Measurements from ENCODE around the gene FBXW7.

The FBXW7 gene

DNA sequence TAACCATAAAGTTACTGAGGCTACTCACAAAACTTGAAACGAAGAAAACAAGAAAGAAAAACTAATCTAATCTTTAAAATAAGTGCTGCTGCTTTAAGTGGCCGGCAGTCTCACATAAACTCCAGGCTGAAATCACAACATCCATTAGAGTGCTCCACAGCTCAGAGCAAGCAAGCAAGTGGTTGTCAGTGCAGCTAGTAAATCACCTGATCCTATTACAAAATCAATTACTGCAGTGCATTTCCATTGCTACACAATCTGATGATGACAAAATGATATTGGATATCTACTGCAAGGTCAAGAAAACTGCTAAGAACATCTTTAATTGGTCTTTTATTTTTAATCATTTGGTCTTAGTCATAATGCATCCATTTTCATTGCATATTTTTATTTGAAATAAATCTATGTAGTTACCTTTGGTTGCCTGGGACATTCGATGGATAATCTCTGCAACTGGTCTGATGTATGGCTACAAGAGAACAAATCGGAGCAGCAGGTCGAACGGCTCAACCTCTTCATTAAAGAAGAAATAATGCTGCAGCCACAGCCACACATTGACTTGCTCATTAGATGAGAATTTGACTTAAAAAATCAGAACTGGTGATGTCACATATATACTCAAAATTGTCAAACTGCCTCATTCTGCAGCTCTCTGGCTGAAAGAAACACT lies 87.7 kb downstream of the FBXW7 start:
- H3K9me3 ChIP-seq (ENCODE audit: control insufficient read depth in 2 of 2, low read length in 2 of 2), result no peaks in the 10 kb centered on the region
- no peak overlapping the region for H3K4me3 ChIP-seq (ENCODE audit: low read length in 2 of 2)
- no peaks in the 10 kb centered on the region for H3K27me3 ChIP-seq (ENCODE audit: control insufficient read depth in 2 of 2, insufficient read depth in 2 of 2, low read length in 2 of 2)
- no peaks in the 10 kb centered on the region for H3K4me1 ChIP-seq (ENCODE audit: control insufficient read depth in 2 of 2, insufficient read depth in 2 of 2, low read length in 2 of 2)
- H3K9ac ChIP-seq (ENCODE audit: low read depth in 1 of 2, low read length in 2 of 2), result no peak overlapping the region
- no peak overlapping the region for H3K27ac ChIP-seq (ENCODE audit: low read depth in 2 of 2, low read length in 2 of 2)
- no peaks in the 10 kb centered on the region for H3K36me3 ChIP-seq (ENCODE audit: control insufficient read depth in 2 of 2, insufficient read depth in 2 of 2, low read length in 2 of 2)

DNA sequence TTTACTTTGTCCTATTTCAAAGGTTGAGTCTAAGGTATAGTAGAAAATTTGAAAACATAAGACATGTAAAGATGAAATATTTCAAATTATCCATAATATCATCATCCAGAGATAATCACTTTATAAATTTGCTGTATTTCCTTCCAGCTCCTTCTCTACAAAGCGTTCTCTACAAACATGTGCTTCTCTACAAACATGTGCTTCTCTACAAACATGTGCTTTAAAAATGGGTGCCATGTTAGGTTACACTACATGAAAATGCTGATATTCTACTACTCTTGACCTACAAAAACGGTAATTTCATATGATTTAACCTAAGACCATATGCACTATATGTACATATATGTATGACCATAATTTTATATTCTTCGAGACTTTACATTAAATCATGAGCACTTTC lies 92.0 kb downstream of the FBXW7 start:
- Histone ChIP-seq H3K9me3 (ENCODE audit: control insufficient read depth in 2 of 2, low read length in 2 of 2) (no peaks in the 10 kb centered on the region), H3K4me1 (ENCODE audit: control insufficient read depth in 2 of 2, insufficient read depth in 2 of 2, low read length in 2 of 2) (no peaks in the 10 kb centered on the region), H3K36me3 (ENCODE audit: control insufficient read depth in 2 of 2, insufficient read depth in 2 of 2, low read length in 2 of 2) (no peaks in the 10 kb centered on the region), H3K27me3 (ENCODE audit: control insufficient read depth in 2 of 2, insufficient read depth in 2 of 2, low read length in 2 of 2) (no peaks in the 10 kb centered on the region), H3K27ac (ENCODE audit: low read depth in 2 of 2, low read length in 2 of 2) (no peak overlapping the region), H3K9ac (ENCODE audit: low read depth in 1 of 2, low read length in 2 of 2) (no peak overlapping the region), H3K4me3 (ENCODE audit: low read length in 2 of 2) (no peak overlapping the region)

DNA sequence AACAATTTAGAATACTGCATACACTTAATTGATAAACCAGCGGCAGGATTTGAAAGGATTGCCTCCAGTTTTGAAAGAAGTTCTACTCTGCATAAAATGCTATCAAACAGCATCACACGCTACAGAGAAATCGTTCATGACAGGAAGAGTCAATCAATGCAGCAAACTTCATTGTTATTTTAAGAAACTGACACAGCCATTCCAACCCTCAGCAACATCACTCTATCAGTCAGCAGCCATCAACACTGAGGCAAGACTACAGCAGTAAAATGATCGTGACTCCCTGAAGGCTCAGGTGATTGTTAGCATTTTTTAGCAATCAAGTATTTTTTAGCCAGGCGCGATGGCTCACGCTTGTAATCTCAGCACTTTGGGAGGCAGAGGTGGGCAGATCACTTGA lies 98.3 kb downstream of the FBXW7 start:
- Histone ChIP-seq H3K27me3 (ENCODE audit: control insufficient read depth in 2 of 2, insufficient read depth in 2 of 2, low read length in 2 of 2) (no peaks in the 10 kb centered on the region), H3K36me3 (ENCODE audit: control insufficient read depth in 2 of 2, insufficient read depth in 2 of 2, low read length in 2 of 2) (no peaks in the 10 kb centered on the region), H3K4me1 (ENCODE audit: control insufficient read depth in 2 of 2, insufficient read depth in 2 of 2, low read length in 2 of 2) (no peaks in the 10 kb centered on the region), H3K9me3 (ENCODE audit: control insufficient read depth in 2 of 2, low read length in 2 of 2) (no peaks in the 10 kb centered on the region), H3K27ac (ENCODE audit: low read depth in 2 of 2, low read length in 2 of 2) (no peak overlapping the region), H3K9ac (ENCODE audit: low read depth in 1 of 2, low read length in 2 of 2) (no peak overlapping the region), H3K4me3 (ENCODE audit: low read length in 2 of 2) (no peak overlapping the region)

DNA sequence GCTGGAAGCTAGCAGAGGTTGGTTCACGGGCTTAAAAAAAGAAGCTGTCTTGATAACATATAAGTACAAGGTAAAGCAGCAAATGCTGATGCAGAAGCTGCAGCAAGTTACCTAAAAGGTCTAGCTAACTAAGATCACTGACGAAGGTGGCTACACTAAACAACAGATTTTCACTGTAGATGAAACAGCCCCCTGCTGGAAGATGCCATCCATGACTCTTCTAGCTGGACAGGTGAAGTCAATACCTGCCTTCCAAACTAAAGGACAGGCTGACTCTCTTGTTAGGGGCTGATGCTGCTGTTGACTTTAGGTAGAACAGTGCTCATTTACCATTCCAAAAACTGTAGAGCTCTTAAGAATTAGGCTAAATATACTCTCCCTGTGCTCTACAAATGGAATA lies 99.5 kb downstream of the FBXW7 start:
- Histone ChIP-seq H3K9me3 (ENCODE audit: control insufficient read depth in 2 of 2, low read length in 2 of 2) (no peaks in the 10 kb centered on the region), H3K4me1 (ENCODE audit: control insufficient read depth in 2 of 2, insufficient read depth in 2 of 2, low read length in 2 of 2) (no peaks in the 10 kb centered on the region), H3K27me3 (ENCODE audit: control insufficient read depth in 2 of 2, insufficient read depth in 2 of 2, low read length in 2 of 2) (no peaks in the 10 kb centered on the region), H3K27ac (ENCODE audit: low read depth in 2 of 2, low read length in 2 of 2) (no peak overlapping the region), H3K36me3 (ENCODE audit: control insufficient read depth in 2 of 2, insufficient read depth in 2 of 2, low read length in 2 of 2) (no peaks in the 10 kb centered on the region), H3K9ac (ENCODE audit: low read depth in 1 of 2, low read length in 2 of 2) (no peak overlapping the region), H3K4me3 (ENCODE audit: low read length in 2 of 2) (no peak overlapping the region)

DNA sequence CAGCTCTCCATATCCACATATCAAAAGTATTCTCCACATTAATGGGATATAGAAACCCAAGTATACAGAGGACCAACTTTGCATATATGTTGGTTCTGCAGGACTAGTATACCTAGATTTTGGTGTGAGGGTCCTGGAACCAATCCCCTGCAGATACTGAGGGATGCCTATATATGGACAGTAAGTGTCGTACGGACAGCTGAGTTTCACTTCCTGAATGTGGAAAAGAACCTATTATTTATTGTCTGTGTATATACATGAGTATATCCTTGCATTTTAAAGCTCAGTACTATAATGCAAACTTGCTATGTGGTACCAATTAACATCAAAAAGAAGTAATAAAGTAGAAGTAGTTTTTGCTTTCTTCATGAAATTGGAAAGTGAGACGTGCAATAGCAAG lies 101.9 kb downstream of the FBXW7 start:
- Histone ChIP-seq H3K4me1 (ENCODE audit: control insufficient read depth in 2 of 2, insufficient read depth in 2 of 2, low read length in 2 of 2) (peaks cover 0 to 2% of the 10 kb centered on the region in 2 donors), H3K9ac (ENCODE audit: low read depth in 1 of 2, low read length in 2 of 2) (no peak overlapping the region), H3K4me3 (ENCODE audit: low read length in 2 of 2) (no peak overlapping the region), H3K9me3 (ENCODE audit: control insufficient read depth in 2 of 2, low read length in 2 of 2) (no peaks in the 10 kb centered on the region), H3K36me3 (ENCODE audit: control insufficient read depth in 2 of 2, insufficient read depth in 2 of 2, low read length in 2 of 2) (no peaks in the 10 kb centered on the region), H3K27ac (ENCODE audit: low read depth in 2 of 2, low read length in 2 of 2) (no peak overlapping the region), H3K27me3 (ENCODE audit: control insufficient read depth in 2 of 2, insufficient read depth in 2 of 2, low read length in 2 of 2) (no peaks in the 10 kb centered on the region)

DNA sequence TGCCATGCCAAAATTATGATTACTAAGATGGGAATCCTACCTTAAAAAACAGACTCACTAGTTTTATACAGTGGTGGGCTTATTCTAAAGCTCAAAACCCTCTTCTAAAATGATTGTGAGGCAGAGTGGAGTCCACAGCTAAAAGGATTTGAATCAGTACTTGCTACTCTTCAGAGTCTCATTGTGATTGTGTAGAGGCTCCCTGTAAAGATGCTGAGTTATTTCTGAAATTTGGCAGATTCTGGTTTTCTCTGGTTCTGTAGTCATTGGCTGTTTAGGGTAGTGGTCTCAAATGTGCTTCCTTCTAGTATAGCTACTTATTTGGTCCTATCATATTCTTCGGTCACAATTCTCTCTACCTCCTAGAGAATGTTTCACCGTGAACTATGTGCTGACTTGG lies 104.1 kb downstream of the FBXW7 start:
- no peaks in the 10 kb centered on the region for H3K27me3 ChIP-seq (ENCODE audit: control insufficient read depth in 2 of 2, insufficient read depth in 2 of 2, low read length in 2 of 2)
- peaks cover 0 to 2% of the 10 kb centered on the region in 2 donors for H3K4me1 ChIP-seq (ENCODE audit: control insufficient read depth in 2 of 2, insufficient read depth in 2 of 2, low read length in 2 of 2)
- H3K36me3 ChIP-seq (ENCODE audit: control insufficient read depth in 2 of 2, insufficient read depth in 2 of 2, low read length in 2 of 2), result no peaks in the 10 kb centered on the region
- H3K9ac ChIP-seq (ENCODE audit: low read depth in 1 of 2, low read length in 2 of 2), result no peak overlapping the region
- no peak overlapping the region for H3K4me3 ChIP-seq (ENCODE audit: low read length in 2 of 2)
- H3K9me3 ChIP-seq (ENCODE audit: control insufficient read depth in 2 of 2, low read length in 2 of 2), result no peaks in the 10 kb centered on the region
- no peak overlapping the region for H3K27ac ChIP-seq (ENCODE audit: low read depth in 2 of 2, low read length in 2 of 2)

DNA sequence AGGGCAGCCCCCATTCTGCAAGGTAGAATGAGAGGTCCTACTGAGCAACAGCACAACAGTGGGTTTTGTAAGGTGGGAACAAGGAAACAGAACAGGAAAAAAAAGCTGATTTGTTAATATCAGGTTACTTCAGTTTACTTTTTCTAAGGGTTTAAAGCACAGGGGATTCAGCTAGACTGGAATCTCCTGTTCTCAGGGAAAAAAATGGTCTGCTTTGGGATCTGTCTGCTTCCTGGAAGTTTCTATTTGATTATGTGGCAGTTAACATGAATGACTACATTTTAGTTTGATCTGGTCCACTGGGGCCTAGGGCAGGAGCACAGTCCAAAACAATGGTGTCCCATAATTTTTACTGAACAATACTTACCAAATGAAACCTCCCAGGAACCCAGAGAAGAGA lies 104.6 kb downstream of the FBXW7 start:
- Histone ChIP-seq H3K4me1 (ENCODE audit: control insufficient read depth in 2 of 2, insufficient read depth in 2 of 2, low read length in 2 of 2) (peaks cover 0 to 2% of the 10 kb centered on the region in 2 donors), H3K27ac (ENCODE audit: low read depth in 2 of 2, low read length in 2 of 2) (no peak overlapping the region), H3K9ac (ENCODE audit: low read depth in 1 of 2, low read length in 2 of 2) (no peak overlapping the region), H3K4me3 (ENCODE audit: low read length in 2 of 2) (no peak overlapping the region), H3K36me3 (ENCODE audit: control insufficient read depth in 2 of 2, insufficient read depth in 2 of 2, low read length in 2 of 2) (no peaks in the 10 kb centered on the region), H3K27me3 (ENCODE audit: control insufficient read depth in 2 of 2, insufficient read depth in 2 of 2, low read length in 2 of 2) (no peaks in the 10 kb centered on the region), H3K9me3 (ENCODE audit: control insufficient read depth in 2 of 2, low read length in 2 of 2) (no peaks in the 10 kb centered on the region)

DNA sequence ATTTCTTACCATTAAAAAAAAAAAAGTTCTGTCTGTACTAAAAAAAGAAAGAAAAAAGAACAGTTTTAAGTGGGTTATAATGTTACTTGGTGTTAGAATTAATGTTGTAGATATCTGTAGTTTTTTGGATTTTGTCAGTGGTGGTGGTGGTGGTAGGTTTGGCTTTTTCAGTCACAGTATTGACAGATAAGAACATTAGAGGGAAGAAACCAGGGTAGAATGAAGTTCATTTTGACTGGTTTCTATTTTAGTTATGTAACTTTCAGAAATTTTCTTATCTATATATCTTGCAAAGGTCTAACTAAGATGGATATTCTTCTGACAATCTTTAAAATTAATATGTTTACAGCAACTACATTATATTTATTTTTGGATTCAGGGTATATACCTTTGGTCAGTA lies 105.4 kb downstream of the FBXW7 start:
- H3K36me3 ChIP-seq (ENCODE audit: control insufficient read depth in 2 of 2, insufficient read depth in 2 of 2, low read length in 2 of 2), result no peaks in the 10 kb centered on the region
- H3K9ac ChIP-seq (ENCODE audit: low read depth in 1 of 2, low read length in 2 of 2), result no peak overlapping the region
- H3K4me3 ChIP-seq (ENCODE audit: low read length in 2 of 2), result no peak overlapping the region
- H3K27ac ChIP-seq (ENCODE audit: low read depth in 2 of 2, low read length in 2 of 2), result no peak overlapping the region
- H3K4me1 ChIP-seq (ENCODE audit: control insufficient read depth in 2 of 2, insufficient read depth in 2 of 2, low read length in 2 of 2), result peaks cover 0 to 6% of the 10 kb centered on the region in 2 donors
- H3K9me3 ChIP-seq (ENCODE audit: control insufficient read depth in 2 of 2, low read length in 2 of 2), result no peaks in the 10 kb centered on the region
- no peaks in the 10 kb centered on the region for H3K27me3 ChIP-seq (ENCODE audit: control insufficient read depth in 2 of 2, insufficient read depth in 2 of 2, low read length in 2 of 2)

DNA sequence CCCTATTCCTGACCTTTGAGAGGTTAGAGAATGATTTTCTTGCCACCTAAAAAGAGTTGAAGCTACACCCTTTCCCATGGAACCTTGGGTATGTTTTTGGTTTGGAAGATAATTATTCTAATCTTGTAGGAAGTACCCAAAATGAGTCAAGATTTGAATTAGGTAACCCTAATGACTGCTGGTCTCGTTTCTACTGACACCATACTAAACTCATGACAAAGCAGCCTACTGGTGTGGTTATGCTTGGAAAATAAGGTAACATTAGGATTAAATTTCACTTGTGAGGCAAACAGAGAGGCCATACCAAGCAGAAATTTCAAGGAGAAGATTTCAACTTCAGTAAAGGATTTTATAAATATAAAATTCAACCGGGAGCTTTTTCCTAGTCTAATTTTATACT lies 107.9 kb downstream of the FBXW7 start:
- Histone ChIP-seq H3K27me3 (ENCODE audit: control insufficient read depth in 2 of 2, insufficient read depth in 2 of 2, low read length in 2 of 2) (no peaks in the 10 kb centered on the region), H3K4me1 (ENCODE audit: control insufficient read depth in 2 of 2, insufficient read depth in 2 of 2, low read length in 2 of 2) (peaks cover 0 to 6% of the 10 kb centered on the region in 2 donors), H3K9ac (ENCODE audit: low read depth in 1 of 2, low read length in 2 of 2) (no peak overlapping the region), H3K4me3 (ENCODE audit: low read length in 2 of 2) (no peak overlapping the region), H3K9me3 (ENCODE audit: control insufficient read depth in 2 of 2, low read length in 2 of 2) (no peaks in the 10 kb centered on the region), H3K27ac (ENCODE audit: low read depth in 2 of 2, low read length in 2 of 2) (no peak overlapping the region), H3K36me3 (ENCODE audit: control insufficient read depth in 2 of 2, insufficient read depth in 2 of 2, low read length in 2 of 2) (no peaks in the 10 kb centered on the region)

DNA sequence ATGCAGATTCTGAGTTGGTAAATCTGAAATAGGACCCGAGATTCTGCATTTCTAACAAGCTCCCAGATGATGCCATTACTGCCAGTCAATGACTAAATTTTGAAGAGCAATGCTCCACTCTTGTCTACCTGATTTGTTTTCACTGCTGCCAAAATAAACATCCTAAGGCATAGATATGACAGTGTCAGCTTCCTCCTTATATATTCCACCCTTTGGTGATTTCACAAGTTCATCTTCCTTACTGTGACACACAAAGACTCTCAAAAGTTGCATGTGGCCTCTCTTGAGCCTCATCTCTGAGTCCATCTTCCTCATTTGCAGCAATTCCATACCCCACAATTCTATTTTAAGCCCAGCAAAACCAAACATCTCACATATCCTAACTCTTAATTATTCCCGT lies 110.9 kb downstream of the FBXW7 start:
- Histone ChIP-seq H3K36me3 (ENCODE audit: control insufficient read depth in 2 of 2, insufficient read depth in 2 of 2, low read length in 2 of 2) (no peaks in the 10 kb centered on the region), H3K4me3 (ENCODE audit: low read length in 2 of 2) (no peak overlapping the region), H3K9ac (ENCODE audit: low read depth in 1 of 2, low read length in 2 of 2) (no peak overlapping the region), H3K9me3 (ENCODE audit: control insufficient read depth in 2 of 2, low read length in 2 of 2) (no peaks in the 10 kb centered on the region), H3K4me1 (ENCODE audit: control insufficient read depth in 2 of 2, insufficient read depth in 2 of 2, low read length in 2 of 2) (peaks cover 0 to 4% of the 10 kb centered on the region in 2 donors), H3K27me3 (ENCODE audit: control insufficient read depth in 2 of 2, insufficient read depth in 2 of 2, low read length in 2 of 2) (no peaks in the 10 kb centered on the region), H3K27ac (ENCODE audit: low read depth in 2 of 2, low read length in 2 of 2) (no peak overlapping the region)

DNA sequence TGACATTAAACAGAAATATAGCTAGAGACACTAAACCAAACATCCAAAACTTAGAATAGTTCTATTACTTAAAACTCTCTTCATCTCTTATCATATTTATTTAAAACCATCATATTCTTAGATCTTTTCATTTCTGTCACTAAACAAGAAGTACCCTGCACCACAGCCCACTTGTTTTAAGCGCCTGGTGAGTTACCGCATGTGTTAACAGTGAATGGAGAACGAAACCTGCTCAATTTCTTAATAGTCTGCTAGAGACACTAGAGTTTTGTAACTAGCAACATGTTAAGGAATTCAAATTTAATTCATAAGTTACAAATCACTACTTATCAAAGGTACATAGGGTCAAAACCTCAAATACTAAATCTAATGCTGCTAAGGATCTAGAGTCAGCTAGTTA lies 111.5 kb downstream of the FBXW7 start:
- Histone ChIP-seq H3K9me3 (ENCODE audit: control insufficient read depth in 2 of 2, low read length in 2 of 2) (no peaks in the 10 kb centered on the region), H3K4me1 (ENCODE audit: control insufficient read depth in 2 of 2, insufficient read depth in 2 of 2, low read length in 2 of 2) (peaks cover 0 to 4% of the 10 kb centered on the region in 2 donors), H3K36me3 (ENCODE audit: control insufficient read depth in 2 of 2, insufficient read depth in 2 of 2, low read length in 2 of 2) (no peaks in the 10 kb centered on the region), H3K27ac (ENCODE audit: low read depth in 2 of 2, low read length in 2 of 2) (no peak overlapping the region), H3K27me3 (ENCODE audit: control insufficient read depth in 2 of 2, insufficient read depth in 2 of 2, low read length in 2 of 2) (no peaks in the 10 kb centered on the region), H3K9ac (ENCODE audit: low read depth in 1 of 2, low read length in 2 of 2) (no peak overlapping the region), H3K4me3 (ENCODE audit: low read length in 2 of 2) (no peak overlapping the region)

Measured in mucosa of rectum (tissue), 2 donors.